ENCODE results near the gene DPP10.

DPP10 gene

DNA sequence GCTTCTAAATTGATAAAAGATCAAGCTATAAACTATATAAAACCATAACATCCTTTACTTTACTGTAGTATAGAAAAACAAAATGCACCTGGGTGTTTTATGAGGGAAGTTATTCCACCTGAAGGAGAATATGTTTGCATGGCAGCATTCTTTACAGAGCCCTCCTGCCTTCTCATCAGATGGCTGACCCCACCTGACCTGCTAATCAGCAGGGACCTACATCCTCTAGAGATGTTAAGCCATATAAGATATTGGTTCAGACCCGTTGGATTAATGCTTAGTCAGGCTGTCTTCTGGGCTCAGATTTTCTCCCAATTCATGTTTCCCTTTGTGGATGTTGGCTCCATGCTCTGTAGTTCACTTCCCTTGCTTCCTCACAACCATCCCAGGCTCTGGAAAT, 414.8 kb downstream of the DPP10 start:
- Histone ChIP-seq H3K4me3 (ENCODE audit: low read depth, low read length) (no peak overlapping the region), H3K36me3 (ENCODE audit: control insufficient read depth in 2 of 2, insufficient read depth in 1 of 2, low read length in 2 of 2) (no peaks in the 10 kb centered on the region), H3K9me3 (ENCODE audit: control insufficient read depth, insufficient read depth, low read depth, low read length) (no peaks in the 10 kb centered on the region), H3K27ac (ENCODE audit: extremely low read depth, low read depth, low read length) (no peak overlapping the region), H3K4me1 (ENCODE audit: control insufficient read depth, insufficient read depth, low read length) (no peaks in the 10 kb centered on the region)
- CTCF ChIA-PET: no interaction called here
- POLR2A ChIA-PET: no interaction called here
- TF ChIP-seq ZNF140 (tag by site-specific recombination; IDR thresholded peaks at IDR 0.05) (no peak), ZFP41 (tag by site-specific recombination; IDR thresholded peaks at IDR 0.05; ENCODE audit: borderline replicate concordance) (no peak)

DNA sequence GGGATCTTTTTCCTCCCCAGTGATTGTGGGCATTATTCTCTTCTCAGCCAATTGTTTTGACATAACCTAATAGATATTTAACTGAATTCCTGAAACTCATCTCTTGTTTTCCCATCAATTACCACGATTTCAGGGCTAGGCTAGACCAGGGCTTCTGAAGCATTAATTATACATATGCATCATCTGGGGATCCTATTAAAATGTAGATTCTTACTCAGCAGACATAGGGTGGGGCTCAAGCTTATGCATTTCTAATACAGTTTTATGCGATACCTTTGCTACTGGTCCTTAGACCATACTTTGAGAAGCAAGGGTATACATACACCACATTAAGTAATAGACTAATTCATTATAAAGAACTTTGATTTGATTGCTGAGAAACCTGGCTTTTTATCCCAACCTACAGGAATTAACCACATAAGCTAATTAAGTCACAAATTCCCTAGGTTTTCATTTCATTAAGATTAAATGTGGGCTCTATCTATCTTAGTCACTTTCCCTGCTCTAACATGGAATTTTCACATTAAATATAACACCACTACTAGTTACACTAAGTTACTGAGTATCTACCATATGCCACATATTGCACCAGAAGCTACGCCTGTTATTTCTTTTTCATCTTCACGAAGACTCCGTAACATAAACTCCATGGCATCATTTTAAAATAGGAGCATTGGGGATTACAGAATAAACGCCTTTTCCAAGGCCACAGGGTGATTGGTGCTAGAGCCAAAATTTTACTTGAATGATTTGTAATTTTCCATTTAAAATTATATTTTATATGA, 417.5 kb downstream of the DPP10 start:
- POLR2A ChIA-PET: no interaction called here
- no peaks in the 10 kb centered on the region for H3K9me3 ChIP-seq (ENCODE audit: control insufficient read depth, insufficient read depth, low read depth, low read length)
- CTCF ChIA-PET: interaction anchor here (0.5 kb wide), 1 partner anchor 41 kb away, joined by 4 read pairs; no protein-coding TSS in a partner anchor

DNA sequence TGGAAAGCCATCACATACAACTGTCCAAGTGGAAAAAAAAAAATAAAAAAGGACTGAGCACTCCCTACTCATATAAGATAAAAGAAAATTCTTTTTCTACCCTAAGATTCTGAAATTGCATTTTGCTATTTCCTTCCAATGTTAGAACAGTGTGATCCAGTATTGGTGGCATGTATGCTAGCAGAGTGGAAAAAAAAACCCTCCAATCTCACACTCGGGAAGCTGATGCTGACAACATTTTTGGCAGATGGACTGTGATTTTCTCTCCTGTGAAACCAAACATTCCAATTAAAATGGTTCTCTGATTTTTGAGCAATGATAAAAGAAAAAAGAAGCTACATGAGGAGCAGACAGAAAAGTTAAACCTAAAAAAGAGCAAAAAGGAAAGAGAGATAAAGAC, 419.8 kb downstream of the DPP10 start:
- ChIA-PET POLR2A (no interaction called here), CTCF (no interaction called here)
- Histone ChIP-seq H3K36me3 (ENCODE audit: control insufficient read depth in 2 of 2, insufficient read depth in 1 of 2, low read length in 2 of 2) (no peaks in the 10 kb centered on the region), H3K4me1 (ENCODE audit: control insufficient read depth, insufficient read depth, low read length) (no peaks in the 10 kb centered on the region), H3K4me3 (ENCODE audit: low read depth, low read length) (no peak overlapping the region), H3K9me3 (ENCODE audit: control insufficient read depth, insufficient read depth, low read depth, low read length) (no peaks in the 10 kb centered on the region), H3K27ac (ENCODE audit: extremely low read depth, low read depth, low read length) (no peak overlapping the region)
- no peak for TF ChIP-seq ZBTB7A (tag by site-specific recombination; IDR thresholded peaks at IDR 0.05; ENCODE audit: low read depth)
- no peak for TF ChIP-seq ZNF423 (tag by site-specific recombination; IDR thresholded peaks at IDR 0.05)
- no peak for TF ChIP-seq ZNF223 (tag by site-specific recombination; IDR thresholded peaks at IDR 0.05)
- TF ChIP-seq ZSCAN23 (tag by site-specific recombination; IDR thresholded peaks at IDR 0.05): no peak
- TF ChIP-seq SP7 (tag by site-specific recombination; IDR thresholded peaks at IDR 0.05): no peak

More for the DNA sequence above, 417.5 kb downstream of the DPP10 start:
- Histone ChIP-seq H3K27ac (ENCODE audit: extremely low read depth, low read depth, low read length) (no peak overlapping the region), H3K4me3 (ENCODE audit: low read depth, low read length) (no peak overlapping the region), H3K36me3 (ENCODE audit: control insufficient read depth in 2 of 2, insufficient read depth in 1 of 2, low read length in 2 of 2) (no peaks in the 10 kb centered on the region), H3K4me1 (ENCODE audit: control insufficient read depth, insufficient read depth, low read length) (no peaks in the 10 kb centered on the region)
- TF ChIP-seq, protein P1, sequence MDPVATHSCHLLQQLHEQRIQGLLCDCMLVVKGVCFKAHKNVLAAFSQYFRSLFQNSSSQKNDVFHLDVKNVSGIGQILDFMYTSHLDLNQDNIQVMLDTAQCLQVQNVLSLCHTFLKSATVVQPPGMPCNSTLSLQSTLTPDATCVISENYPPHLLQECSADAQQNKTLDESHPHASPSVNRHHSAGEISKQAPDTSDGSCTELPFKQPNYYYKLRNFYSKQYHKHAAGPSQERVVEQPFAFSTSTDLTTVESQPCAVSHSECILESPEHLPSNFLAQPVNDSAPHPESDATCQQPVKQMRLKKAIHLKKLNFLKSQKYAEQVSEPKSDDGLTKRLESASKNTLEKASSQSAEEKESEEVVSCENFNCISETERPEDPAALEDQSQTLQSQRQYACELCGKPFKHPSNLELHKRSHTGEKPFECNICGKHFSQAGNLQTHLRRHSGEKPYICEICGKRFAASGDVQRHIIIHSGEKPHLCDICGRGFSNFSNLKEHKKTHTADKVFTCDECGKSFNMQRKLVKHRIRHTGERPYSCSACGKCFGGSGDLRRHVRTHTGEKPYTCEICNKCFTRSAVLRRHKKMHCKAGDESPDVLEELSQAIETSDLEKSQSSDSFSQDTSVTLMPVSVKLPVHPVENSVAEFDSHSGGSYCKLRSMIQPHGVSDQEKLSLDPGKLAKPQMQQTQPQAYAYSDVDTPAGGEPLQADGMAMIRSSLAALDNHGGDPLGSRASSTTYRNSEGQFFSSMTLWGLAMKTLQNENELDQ (tag by site-specific recombination; IDR thresholded peaks at IDR 0.05; ENCODE audit: low read depth): no peak
- TF ChIP-seq ZNF473 (tag by site-specific recombination; IDR thresholded peaks at IDR 0.05) (no peak), ZNF596 (tag by site-specific recombination; IDR thresholded peaks at IDR 0.05) (no peak), ZNF701 (tag by site-specific recombination; IDR thresholded peaks at IDR 0.05) (no peak), ZNF768 (tag by site-specific recombination; IDR thresholded peaks at IDR 0.05) (no peak), ZNF426 (tag by site-specific recombination; IDR thresholded peaks at IDR 0.05) (no peak), ZBTB1 (tag by site-specific recombination; IDR thresholded peaks at IDR 0.05) (no peak), ZNF707 (tag by site-specific recombination; IDR thresholded peaks at IDR 0.05) (no peak), ZNF501 (tag by site-specific recombination; IDR thresholded peaks at IDR 0.05) (no peak), ZNF530 (tag by site-specific recombination; IDR thresholded peaks at IDR 0.05; ENCODE audit: low read depth) (no peak), IKZF3 (tag by site-specific recombination; IDR thresholded peaks at IDR 0.05) (no peak), ZNF112 (tag by site-specific recombination; IDR thresholded peaks at IDR 0.05) (no peak), REPIN1 (tag by site-specific recombination; IDR thresholded peaks at IDR 0.05; ENCODE audit: low read depth) (no peak), YY1 (tag by site-specific recombination; IDR thresholded peaks at IDR 0.05) (no peak), SCRT1 (tag by site-specific recombination; IDR thresholded peaks at IDR 0.05; ENCODE audit: borderline replicate concordance) (no peak)
